ENCODE data around the gene SRCAP.
A peak's percentile ranks its signal among the peaks of the same experiment; 100 is the strongest.

SRCAP gene

GRCh38 chr16:30774367-30775130 is 75.6 kb downstream of the SRCAP start:
- FAIRE-seq (no peak), DNase-seq (ENCODE audit: low spot score) (peak; percentile 21)

DNA sequence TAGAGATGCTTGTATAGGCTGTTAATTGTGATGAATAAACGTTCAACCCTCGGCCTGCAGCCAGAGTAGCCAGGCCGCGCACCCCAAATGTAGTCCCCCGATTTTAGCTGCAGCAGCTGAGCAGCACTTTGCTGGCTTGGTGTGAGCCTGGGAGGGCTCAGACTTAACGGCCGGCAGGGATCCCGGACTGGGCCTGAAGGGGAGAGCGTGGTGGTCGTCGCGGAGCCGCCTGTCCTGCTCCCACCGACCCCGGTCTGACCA is 76.1 kb downstream of the SRCAP start:
- DNase-seq (ENCODE audit: low spot score) (no peak), FAIRE-seq (no peak)

GRCh38 chr16:30775392-30776188 is 76.6 kb downstream of the SRCAP start:
- DNase-seq (ENCODE audit: low spot score) (peak; percentile 60), FAIRE-seq (no peak)

GRCh38 chr16:30777591-30778297 is 78.8 kb downstream of the SRCAP start:
- DNase-seq (ENCODE audit: low spot score) (no peak), FAIRE-seq (no peak)

DNA sequence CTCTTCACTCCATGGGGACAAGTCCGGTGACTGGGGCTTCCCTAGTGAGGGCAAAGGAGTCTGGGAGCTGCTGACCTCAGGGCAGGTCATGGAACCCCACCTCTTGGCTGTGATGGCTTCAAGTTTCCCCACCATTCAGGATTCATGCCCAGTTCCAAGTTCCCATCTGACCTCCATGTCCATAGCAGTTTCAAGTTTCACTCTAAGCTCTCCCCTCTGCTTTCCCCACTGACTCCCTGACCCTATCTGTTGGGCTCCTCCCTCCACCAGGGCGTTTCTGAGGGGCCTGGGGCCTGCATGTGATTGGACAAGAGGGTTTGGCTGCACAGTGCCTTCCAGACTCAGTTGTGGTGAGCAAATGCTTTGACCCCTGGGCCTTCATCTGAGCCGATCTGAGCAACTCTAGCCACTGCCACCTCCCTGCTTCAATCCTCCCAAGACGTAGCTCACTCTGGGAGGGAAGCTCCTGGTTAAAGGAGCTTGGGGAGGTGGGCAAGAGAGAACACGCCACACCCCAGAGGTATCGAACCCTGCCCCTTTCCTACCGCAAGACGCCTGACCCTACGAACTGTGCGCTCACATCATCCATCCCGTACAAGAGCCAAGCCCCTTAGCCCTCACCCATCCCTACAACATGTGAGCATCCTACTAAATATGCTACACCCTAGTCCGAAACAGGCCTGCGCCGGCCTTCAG is 79.7 kb downstream of the SRCAP start:
- DNase-seq (ENCODE audit: low spot score) (no peak), FAIRE-seq (no peak)

- DNase-seq (ENCODE audit: low spot score) (no peak), FAIRE-seq (no peak)
These were observed 80.6 kb downstream of the SRCAP start for GRCh38 chr16:30779596-30779995.

DNA sequence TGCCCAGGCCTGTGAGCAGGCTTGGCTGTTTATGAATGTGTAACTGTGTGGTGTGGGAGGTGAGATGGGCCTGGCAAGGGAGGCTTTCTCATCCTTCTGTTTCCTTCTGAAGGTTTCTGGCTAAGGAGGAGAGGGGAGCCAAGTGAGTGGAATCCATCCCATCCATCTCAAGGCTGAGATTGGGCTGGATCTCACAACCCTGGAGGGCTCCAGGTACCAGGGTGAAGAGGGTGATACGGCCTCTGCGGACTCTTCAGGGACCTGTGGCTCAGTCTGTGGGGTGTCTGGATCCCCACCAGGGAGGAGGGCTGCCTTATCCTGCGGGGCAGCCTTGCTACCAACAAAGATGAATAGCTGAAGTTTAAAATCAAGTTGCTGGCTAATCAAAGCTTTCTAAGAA is 81.0 kb downstream of the SRCAP start:
- DNase-seq (ENCODE audit: low spot score), result no peak
- FAIRE-seq, result no peak

GRCh38 chr16:30780549-30780948 is 81.6 kb downstream of the SRCAP start:
- DNase-seq (ENCODE audit: low spot score) (no peak), FAIRE-seq (no peak)

GRCh38 chr16:30782486-30783279 is 83.7 kb downstream of the SRCAP start:
- DNase-seq (ENCODE audit: low spot score) (no peak), FAIRE-seq (no peak)

DNA sequence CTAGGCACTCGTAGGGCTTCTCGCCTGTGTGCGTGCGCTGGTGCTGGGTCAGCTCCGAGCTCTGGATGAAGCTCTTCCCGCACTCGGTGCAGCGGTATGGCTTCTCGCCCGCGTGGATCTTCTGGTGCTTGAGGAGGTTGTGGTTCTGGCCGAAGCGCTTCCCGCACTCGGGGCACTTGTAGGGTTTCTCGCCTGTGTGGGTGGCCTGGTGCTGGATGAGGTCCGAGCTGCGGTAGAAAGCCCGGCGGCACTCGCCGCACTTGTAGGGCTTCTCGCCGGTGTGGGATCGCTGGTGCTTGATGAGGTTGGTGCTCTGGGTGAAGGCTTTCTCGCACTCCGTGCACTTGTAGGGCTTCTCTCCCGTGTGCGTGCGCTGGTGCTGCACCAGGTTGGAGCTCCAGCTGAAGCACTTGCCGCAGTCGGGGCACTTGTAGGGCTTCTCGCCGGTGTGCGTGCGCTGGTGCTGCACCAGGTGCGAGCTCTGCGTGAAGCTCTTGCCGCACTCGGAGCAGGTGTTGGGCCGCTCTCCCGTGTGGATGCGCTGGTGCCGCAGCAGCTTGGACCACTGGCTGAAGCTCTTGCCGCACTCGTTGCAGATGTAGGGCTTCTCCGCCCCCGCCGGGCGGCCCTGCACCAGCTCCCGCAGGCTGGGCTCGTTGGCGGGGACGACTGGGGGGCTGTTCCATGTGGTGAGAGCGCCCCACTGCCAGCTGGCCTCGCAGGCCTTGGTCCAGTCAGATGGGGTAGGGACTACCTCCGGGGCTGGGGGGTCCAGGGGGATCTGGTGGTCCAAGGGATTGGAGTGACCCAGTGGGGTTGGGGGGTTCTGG is 84.5 kb downstream of the SRCAP start:
- DNase-seq (ENCODE audit: low spot score) (no peak), FAIRE-seq (no peak)

DNA sequence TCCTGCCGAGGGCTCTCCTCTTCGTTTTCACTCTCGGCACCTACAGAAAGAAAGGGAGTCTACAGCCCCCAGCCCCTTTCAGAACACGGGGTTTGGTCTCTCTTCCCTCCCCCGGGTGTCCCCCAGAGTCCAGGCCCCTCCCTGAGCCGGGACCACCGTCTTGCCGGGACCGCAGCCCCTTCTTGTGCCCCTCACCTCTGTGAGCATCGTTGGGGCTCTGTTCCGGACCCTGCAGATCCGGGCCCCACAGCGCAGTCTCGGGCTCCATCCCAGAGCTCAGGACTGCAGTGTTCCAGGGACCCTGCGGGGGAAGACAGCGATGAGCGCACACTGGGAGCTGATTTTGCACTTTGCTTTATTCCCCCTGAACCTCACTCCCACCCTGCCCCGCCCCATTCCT is 85.2 kb downstream of the SRCAP start:
- DNase-seq (ENCODE audit: low spot score), result no peak
- no peak for FAIRE-seq

DNA sequence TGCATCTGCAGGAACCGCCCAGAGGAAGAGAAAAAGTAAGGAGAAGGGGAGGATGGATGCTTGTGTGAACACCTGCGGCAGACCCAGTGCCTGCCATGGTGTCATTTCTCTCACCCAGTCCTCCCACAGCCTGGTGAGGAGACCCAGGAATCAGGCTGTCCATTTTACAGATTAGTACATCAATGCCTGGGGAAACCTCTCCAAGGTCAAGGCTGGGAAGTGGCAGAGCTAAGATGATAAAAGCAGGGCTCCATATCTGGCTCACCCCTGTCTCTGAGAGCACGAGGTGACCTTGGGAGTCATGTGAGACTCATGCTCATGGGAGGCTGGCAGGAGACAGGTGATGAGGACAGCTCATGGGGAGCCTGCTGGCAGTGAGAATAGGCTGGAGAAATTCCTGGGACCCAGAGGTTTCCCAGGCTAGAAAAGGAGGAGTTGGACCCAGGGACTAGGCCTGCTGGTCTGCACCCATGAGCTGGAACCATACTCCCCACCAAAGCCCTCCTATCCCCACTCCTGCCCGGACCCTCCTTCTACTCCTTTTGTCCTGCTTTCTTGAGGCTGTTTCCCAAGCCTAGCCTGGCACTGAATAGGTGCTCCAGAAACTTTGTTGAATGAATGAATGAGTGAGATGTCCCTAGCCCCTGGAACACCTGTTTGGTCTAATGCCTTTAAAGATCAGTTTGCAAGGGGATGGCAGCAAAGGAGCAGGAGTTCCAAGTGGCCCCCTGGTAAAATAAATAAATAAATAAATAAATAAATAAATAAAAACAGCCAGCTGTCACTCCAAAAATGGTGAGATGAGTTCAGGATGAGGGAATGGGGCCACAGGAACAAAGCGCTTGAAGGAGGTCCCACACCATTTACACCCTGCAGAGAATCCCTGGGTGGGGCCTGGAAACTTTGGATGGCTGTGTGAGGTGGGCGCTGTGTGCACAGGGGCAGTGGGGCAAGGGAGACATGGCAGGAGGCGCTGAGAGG is 86.4 kb downstream of the SRCAP start:
- FAIRE-seq (no peak), DNase-seq (ENCODE audit: low spot score) (no peak)

GRCh38 chr16:30786115-30786935 is 87.4 kb downstream of the SRCAP start:
- peak; percentile 42 for DNase-seq (ENCODE audit: low spot score)
- FAIRE-seq, result no peak

DNA sequence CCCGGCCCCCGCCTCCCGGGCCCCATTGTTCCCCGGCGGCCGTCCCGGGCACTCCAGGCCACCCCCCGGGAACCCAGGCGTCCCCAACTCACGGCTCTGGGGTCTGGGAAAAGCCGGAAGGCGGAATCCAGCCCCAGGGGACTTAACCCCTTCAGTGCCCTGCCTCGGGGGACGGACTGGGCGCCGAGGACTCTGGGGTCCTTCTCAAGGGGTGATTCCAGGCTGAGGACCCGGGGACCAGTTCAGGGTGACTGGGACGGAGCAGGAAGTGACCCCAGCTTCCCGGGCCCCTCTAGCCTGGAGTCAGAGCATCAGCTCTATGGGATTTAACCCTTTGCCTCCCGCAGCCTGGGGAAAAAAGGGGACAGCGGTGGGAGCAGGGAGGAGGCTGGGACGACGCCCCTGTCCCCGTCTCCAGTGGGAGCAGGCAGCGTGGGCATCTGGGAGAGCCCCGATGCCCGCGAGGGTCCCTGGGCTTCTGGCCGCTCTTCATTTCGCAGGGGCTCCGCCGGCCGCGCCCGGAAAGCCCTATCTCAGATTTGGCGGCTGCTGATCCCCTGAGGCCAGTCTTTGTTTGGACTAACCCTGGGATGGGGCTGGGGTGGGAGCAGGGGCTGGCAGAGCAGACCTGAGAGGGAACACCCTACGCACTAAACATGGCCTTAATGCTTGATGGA is 88.1 kb downstream of the SRCAP start, which contains the start of gene ZNF629:
TSS of gene ZNF629 (minus strand) at position 270 of the 677 bp plus-strand sequence. CDS start 2,723 bp downstream, outside the sequence.
- peak; percentile 33 for DNase-seq (ENCODE audit: low spot score)
- FAIRE-seq, result no peak

GRCh38 chr16:30787613-30788378 is 88.8 kb downstream of the SRCAP start:
- DNase-seq (ENCODE audit: low spot score) (no peak), FAIRE-seq (no peak)

Measured in RCC 7860 (cell line).